Dendritic cell treated with granulocyte-macrophage colony-stimulating factor and Interleukin-4, amounts not matched to agents 40 ng/mL and 50 ng/mL, for 4 days (primary cell): Measurements from ENCODE around the gene PIP4K2B.

Experiments
- H3K27ac Mint-ChIP-seq: one replicate; pipeline ENCODE4 v1.8.0; 2022; ENCODE audit warnings: mild to moderate bottlenecking, mixed read lengths
- H3K27me3 Mint-ChIP-seq: one replicate; pipeline ENCODE4 v1.8.0; 2022; ENCODE audit warnings: mild to moderate bottlenecking, mixed read lengths
- H3K36me3 Mint-ChIP-seq: one replicate; pipeline ENCODE4 v1.8.0; 2022; ENCODE audit warnings: low read depth, mixed read lengths
- H3K4me1 Mint-ChIP-seq: one replicate; pipeline ENCODE4 v1.8.0; 2022; ENCODE audit warnings: low read depth, mixed read lengths
- H3K4me3 Mint-ChIP-seq: one replicate; pipeline ENCODE4 v1.8.0; 2022; ENCODE audit warnings: mild to moderate bottlenecking, moderate library complexity, mixed read lengths
- H3K9me3 Mint-ChIP-seq: one replicate; pipeline ENCODE4 v1.8.0; 2022; ENCODE audit warnings: mixed read lengths
- intact Hi-C: fragments of 100-400 bp; cut with micrococcal nuclease; formaldehyde crosslinking; loops from one replicate; pipeline ENCODE4 v1.15.0; 2022

The PIP4K2B gene

GRCh38 chr17:38753071-38753506 is 46.3 kb downstream of the PIP4K2B start:
- intact Hi-C loops = loop anchor here (5.0 kb wide), 1 partner anchor 114 kb away; no protein-coding TSS in a partner anchor
- peaks cover 50% of the 10 kb centered on the region for H3K4me1 Mint-ChIP-seq
- H3K9me3 Mint-ChIP-seq = no peaks in the 10 kb centered on the region
- peaks cover 32% of the 10 kb centered on the region for H3K27me3 Mint-ChIP-seq
- H3K36me3 Mint-ChIP-seq = peaks cover 49% of the 10 kb centered on the region
- peak overlapping the region; percentile 97 for H3K4me3 Mint-ChIP-seq
- H3K27ac Mint-ChIP-seq = peak overlapping the region; percentile 95

DNA sequence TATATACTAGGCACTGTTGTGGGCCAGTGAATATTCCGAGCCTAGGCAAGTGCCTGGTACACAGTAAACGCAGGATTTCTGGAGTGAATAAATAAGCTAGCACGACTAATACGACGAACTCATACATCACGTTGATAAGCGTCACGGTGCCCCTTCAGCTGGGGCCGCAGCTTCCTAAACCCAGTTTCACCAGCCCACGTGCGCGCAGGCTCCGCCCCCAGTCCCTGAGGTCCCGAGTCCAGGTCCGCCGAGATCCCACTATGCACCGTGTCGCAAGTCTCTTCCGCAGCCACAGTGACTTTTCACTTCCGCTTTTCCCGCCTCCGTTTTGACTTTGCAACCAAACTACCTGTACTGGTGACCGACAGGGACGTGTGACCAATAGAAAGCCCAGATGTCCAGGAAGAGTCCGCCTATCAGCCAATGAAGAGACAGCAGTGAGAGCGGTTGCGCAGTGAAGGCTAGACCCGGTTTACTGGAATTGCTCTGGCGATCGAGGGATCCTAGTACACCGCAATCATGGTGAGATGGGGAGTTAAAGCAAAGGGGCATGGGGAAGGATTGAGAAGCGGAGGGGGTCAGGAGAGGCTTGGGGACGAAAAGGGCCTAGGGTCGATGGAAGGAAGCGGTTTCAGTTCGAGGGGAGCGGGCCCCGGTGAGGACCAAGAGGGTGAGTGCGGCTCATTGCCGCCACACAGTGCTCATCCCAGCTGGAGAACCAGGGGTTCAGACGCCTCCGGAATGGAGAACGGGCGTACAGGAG is 46.9 kb downstream of the PIP4K2B start, which contains the start of gene PSMB3:
Gene PSMB3, plus strand, starts transcription at position 434 of the 763 bp plus-strand sequence. Its CDS starts 86 bp downstream, at position 520.
- H3K9me3 Mint-ChIP-seq = no peaks in the 10 kb centered on the region
- H3K27ac Mint-ChIP-seq = peak within 1 kb of the TSS; percentile 95
- intact Hi-C loops = loop anchor here (1.0 to 5.0 kb wide), 2 partner anchors 22 to 115 kb away; partner anchors contain the start of gene CISD3
- peak within 1 kb of the TSS; percentile 97 for H3K4me3 Mint-ChIP-seq
- H3K4me1 Mint-ChIP-seq = peaks cover 55% of the 10 kb centered on the region
- H3K36me3 Mint-ChIP-seq = peaks cover 45% of the 10 kb centered on the region
- peaks cover 37% of the 10 kb centered on the region for H3K27me3 Mint-ChIP-seq

DNA sequence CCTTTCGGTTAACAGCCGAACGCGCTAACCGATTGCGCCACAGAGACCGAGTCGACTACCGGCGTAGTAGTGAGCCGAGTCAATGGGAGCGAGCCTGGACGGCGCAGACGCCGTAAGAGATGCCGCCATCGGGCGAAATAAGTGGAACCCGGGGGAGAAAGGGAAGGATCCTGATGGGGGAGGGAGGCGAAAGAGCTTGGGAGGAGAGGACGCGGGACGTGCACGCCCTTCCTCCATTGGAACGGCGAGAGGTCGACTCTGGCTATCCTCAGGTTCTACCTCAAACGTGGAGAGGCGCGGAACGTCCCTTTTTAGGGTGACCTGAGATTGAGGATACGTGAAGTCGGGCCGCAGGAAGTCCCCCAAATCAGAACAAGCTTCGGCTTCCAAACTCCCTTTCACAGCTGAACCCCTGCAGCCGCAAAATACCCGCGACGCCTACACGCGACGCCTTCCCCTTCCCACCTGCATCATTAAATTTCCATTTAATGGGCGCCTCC is 47.5 kb downstream of the PIP4K2B start:
- H3K4me3 Mint-ChIP-seq = peak overlapping the region; percentile 97
- peaks cover 45% of the 10 kb centered on the region for H3K36me3 Mint-ChIP-seq
- H3K9me3 Mint-ChIP-seq = no peaks in the 10 kb centered on the region
- peak overlapping the region; percentile 95 for H3K27ac Mint-ChIP-seq
- H3K4me1 Mint-ChIP-seq = peaks cover 58% of the 10 kb centered on the region
- intact Hi-C loops = loop anchor here (1.0 to 5.0 kb wide), 2 partner anchors 22 to 115 kb away; partner anchors contain the start of gene CISD3
- peaks cover 42% of the 10 kb centered on the region for H3K27me3 Mint-ChIP-seq

DNA sequence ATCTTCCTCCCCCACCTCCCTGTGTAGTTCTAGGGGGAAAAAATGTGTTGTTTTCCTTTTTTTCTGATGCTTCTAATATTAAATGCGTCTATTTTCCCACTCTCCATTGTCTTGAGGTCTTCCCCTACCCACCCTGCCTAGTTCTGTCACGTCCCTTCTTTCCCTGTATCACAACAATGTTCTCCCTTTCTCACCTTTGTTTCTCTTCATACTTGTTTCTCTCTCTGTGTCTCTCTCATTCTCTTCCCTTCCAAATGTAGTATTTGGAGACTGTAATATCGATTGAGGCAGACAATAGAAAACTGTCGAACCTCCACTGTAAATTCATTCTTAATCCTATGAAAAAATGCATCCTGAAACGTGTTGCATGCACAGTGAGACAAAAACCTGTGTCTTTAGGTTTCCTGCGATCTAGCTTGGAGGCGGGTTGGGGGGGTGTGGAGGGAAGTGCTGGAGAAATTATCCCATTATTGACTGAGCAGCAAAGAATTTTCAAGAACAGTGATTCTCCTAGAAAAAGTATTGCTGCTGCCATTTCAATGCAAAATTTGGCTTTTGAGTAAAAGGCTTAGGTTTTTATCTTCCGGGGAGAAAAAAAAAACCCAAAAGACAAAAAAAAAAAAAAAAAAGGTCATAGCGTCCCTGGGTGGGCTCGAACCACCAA is 48.1 kb downstream of the PIP4K2B start:
- intact Hi-C loops = loop anchor here (5.0 kb wide), 1 partner anchor 116 kb away; no protein-coding TSS in a partner anchor

GRCh38 chr17:38750312-38751121 is 48.8 kb downstream of the PIP4K2B start:
- H3K4me3 Mint-ChIP-seq = peak overlapping the region; percentile 97
- peaks cover 56% of the 10 kb centered on the region for H3K27me3 Mint-ChIP-seq
- intact Hi-C loops = loop anchor here (5.0 kb wide), 1 partner anchor 117 kb away; no protein-coding TSS in a partner anchor
- peak overlapping the region; percentile 95 for H3K27ac Mint-ChIP-seq
- no peaks in the 10 kb centered on the region for H3K9me3 Mint-ChIP-seq
- H3K36me3 Mint-ChIP-seq = peaks cover 32% of the 10 kb centered on the region
- peaks cover 70% of the 10 kb centered on the region for H3K4me1 Mint-ChIP-seq

More for the DNA sequence above, 48.1 kb downstream of the PIP4K2B start:
- Mint-ChIP-seq H3K27ac (peak overlapping the region; percentile 95), H3K4me1 (peaks cover 64% of the 10 kb centered on the region), H3K9me3 (no peaks in the 10 kb centered on the region), H3K27me3 (peaks cover 48% of the 10 kb centered on the region), H3K4me3 (peak overlapping the region; percentile 97), H3K36me3 (peaks cover 40% of the 10 kb centered on the region)

DNA sequence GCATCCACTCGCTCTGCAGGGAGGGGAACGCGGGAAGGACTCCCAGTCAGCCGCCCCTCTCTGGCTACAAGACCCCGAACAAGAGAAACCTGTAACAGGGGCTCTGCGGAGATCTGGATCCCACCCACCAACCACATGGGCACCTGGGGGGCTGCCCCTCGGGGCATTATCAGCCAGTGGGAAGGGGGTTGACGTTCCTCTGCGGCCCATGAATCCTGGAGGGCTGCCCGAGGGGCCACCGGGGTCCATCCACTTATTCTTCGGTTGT is 49.4 kb downstream of the PIP4K2B start:
- Mint-ChIP-seq H3K4me3 (peak overlapping the region; percentile 81), H3K9me3 (no peaks in the 10 kb centered on the region), H3K36me3 (peaks cover 27% of the 10 kb centered on the region), H3K27ac (no peak overlapping the region), H3K27me3 (peaks cover 61% of the 10 kb centered on the region), H3K4me1 (peaks cover 70% of the 10 kb centered on the region)
- intact Hi-C loops = loop anchor here (5.0 kb wide), 1 partner anchor 117 kb away; no protein-coding TSS in a partner anchor

DNA sequence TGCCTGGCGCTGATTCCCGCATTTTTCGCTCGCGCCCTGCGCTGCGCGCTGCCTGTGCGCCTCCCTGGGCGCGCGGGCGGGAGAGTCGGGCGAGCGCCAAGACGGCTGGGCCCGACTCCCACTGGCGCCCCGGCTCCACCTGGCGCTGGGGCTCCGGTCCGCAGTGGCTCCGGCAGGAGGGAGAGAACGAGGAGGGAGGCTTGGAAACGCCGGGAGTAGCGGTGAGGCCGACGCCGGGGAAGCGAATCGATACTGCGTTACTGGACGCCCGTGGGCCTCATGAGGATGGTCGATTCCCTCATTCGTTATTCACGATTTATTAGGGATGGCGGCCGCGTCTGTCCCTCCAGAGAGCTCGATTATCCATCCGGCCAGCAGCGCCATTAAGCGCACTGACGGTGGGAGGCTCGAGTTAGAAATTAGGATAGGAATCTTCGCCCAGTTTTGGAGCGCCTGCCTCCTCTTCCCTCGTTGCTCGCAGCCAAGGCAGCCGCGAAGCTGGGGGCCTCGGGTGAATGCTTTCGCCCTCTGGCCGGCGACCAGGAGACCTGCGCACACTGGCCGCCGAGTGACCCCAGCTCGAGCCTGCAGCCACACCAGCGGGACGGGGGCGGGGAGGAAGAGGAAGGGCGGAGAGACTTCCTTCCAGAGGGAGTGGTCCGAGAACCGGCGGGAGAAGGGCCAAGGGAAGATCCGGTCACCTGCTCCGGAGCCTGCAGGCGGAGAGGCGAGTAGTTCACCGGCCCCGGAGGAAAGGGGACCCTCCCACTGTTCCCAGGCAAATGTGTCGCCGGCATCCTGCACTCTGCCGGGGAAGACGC is 49.9 kb downstream of the PIP4K2B start:
- Mint-ChIP-seq H3K4me1 (peaks cover 66% of the 10 kb centered on the region), H3K36me3 (peaks cover 22% of the 10 kb centered on the region), H3K4me3 (peak overlapping the region; percentile 81), H3K27ac (no peak overlapping the region), H3K27me3 (peaks cover 66% of the 10 kb centered on the region), H3K9me3 (no peaks in the 10 kb centered on the region)
- intact Hi-C loops = loop anchor here (5.0 kb wide), 1 partner anchor 118 kb away; no protein-coding TSS in a partner anchor

DNA sequence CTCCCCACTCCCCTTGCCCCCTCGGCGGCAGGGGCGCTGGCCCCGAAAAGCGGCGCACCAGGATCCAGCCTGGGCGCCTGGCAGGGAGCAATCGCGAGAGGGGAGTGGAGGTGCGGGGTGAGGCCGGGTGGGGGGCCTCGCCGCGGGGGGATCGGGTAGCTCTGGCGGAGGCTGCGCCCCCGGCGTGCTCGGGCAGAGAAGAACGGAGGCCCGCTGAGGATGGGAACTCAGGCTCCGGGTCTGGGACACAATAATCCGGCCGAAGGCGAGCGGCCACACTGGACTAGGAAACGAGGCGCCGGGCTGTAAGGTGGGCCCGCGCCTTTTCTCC is 50.5 kb downstream of the PIP4K2B start:
- intact Hi-C loops = no loop called here
- H3K36me3 Mint-ChIP-seq = peaks cover 16% of the 10 kb centered on the region
- no peak overlapping the region for H3K27ac Mint-ChIP-seq
- H3K9me3 Mint-ChIP-seq = no peaks in the 10 kb centered on the region
- H3K4me1 Mint-ChIP-seq = peaks cover 60% of the 10 kb centered on the region
- peak overlapping the region; percentile 81 for H3K4me3 Mint-ChIP-seq
- H3K27me3 Mint-ChIP-seq = peaks cover 72% of the 10 kb centered on the region

DNA sequence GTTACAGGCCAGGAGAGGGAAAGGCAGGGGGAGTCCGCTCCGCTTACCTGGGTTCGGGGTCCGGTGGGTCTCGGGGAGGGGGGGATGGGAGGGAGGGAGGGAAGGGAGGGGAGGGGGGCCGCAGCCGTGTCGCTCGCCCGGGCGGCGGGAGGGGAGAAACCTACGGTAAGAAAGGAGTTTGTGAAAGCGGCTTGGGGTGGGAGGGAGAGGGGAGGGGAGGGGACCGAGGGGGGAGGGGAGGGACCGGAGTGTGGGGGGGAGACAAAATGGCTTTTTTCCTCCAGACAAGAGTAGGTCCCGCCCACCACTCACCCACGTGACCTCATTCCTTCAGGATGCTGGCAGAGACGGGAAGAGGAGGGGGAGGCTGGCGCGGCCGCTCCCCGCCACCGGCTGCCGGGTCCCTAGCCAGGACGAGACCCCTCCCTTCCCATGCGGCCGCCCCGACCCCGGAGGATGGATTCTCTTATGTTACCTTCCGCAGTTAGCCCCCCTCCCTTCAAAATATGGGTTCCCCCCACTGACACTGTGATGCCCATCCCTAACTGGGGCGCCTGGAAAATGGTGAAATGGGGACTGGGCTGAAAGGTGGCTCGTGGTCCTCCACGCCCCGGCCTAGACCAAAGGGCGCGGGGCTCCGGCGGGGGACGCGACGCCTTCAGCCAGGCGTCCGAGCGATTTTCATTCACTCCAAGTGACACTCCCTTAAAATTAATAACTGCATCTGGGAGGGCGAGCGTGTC is 51.0 kb downstream of the PIP4K2B start, which contains the start of gene PCGF2:
Gene PCGF2, minus strand, starts transcription at position 188 of the 743 bp plus-strand sequence. CDS start 7,934 bp downstream, outside the sequence.
- peaks cover 77% of the 10 kb centered on the region for H3K27me3 Mint-ChIP-seq
- peaks cover 10% of the 10 kb centered on the region for H3K36me3 Mint-ChIP-seq
- no peaks in the 10 kb centered on the region for H3K9me3 Mint-ChIP-seq
- peaks cover 55% of the 10 kb centered on the region for H3K4me1 Mint-ChIP-seq
- peak within 1 kb of the TSS; percentile 52 for H3K27ac Mint-ChIP-seq
- intact Hi-C loops = no loop called here
- peak within 1 kb of the TSS; percentile 81 for H3K4me3 Mint-ChIP-seq

GRCh38 chr17:38747463-38748148 is 51.8 kb downstream of the PIP4K2B start:
- Mint-ChIP-seq H3K4me1 (peaks cover 55% of the 10 kb centered on the region), H3K9me3 (no peaks in the 10 kb centered on the region), H3K27ac (no peak overlapping the region), H3K27me3 (peaks cover 83% of the 10 kb centered on the region), H3K36me3 (peaks cover 3% of the 10 kb centered on the region), H3K4me3 (peak overlapping the region; percentile 76)
- intact Hi-C loops = no loop called here

- H3K27me3 Mint-ChIP-seq = peaks cover 89% of the 10 kb centered on the region
- no peaks in the 10 kb centered on the region for H3K36me3 Mint-ChIP-seq
- H3K27ac Mint-ChIP-seq = peak overlapping the region; percentile 52
These were observed 52.4 kb downstream of the PIP4K2B start for GRCh38 chr17:38746849-38747462.

More at GRCh38 chr17:38746849-38747462, 52.4 kb downstream of the PIP4K2B start:
- intact Hi-C loops = no loop called here
- Mint-ChIP-seq H3K4me3 (peak overlapping the region; percentile 68), H3K9me3 (no peaks in the 10 kb centered on the region), H3K4me1 (peaks cover 53% of the 10 kb centered on the region)
